GM18870 (cell line): Measurements from ENCODE around the gene CHD5.

Source experiments
- ATAC-seq: cut with Tn5 transposase; IDR thresholded peaks from one replicate; pipeline ENCODE4 v1.9.1; 2021; ENCODE audit warnings: moderate library complexity; ENCODE audit not compliant: unreplicated experiment

The CHD5 gene

DNA sequence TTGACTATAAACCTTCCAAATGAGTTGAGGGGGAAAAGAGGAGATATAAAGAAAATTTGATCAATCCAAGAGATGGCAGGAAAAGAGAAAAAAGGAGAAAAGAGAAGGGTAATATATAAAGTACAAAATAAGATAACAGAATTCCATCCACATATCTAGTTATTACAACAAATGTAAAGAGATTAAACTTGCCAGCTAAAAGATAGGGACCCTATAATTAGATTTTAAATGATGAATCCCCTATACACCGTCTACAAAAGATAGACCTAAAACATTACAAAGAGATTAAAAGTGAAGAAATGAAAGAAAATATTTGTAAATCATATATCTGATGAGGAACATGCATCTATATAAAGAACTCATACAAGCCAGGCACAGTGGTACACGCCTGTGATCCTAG lies 63.1 kb downstream of the CHD5 start:
- no peak for ATAC-seq

DNA sequence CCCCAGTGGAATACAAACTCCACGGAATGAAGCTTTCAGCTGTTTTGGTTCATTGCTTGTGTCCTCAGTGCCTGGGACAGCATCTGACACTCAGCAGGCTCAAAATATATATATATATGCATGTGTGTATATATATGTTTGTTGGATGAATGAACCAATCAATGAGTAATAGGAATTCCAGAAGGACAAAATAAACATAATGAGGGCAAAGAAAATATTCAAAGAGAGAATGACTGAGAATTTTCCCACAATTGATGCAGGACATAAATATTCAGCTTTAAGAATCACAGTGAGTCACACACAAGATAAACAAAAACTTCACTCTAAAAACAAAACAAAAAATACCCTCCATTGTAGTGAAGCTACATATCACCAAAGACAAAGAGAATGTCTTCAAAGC lies 64.0 kb downstream of the CHD5 start:
- no peak for ATAC-seq

DNA sequence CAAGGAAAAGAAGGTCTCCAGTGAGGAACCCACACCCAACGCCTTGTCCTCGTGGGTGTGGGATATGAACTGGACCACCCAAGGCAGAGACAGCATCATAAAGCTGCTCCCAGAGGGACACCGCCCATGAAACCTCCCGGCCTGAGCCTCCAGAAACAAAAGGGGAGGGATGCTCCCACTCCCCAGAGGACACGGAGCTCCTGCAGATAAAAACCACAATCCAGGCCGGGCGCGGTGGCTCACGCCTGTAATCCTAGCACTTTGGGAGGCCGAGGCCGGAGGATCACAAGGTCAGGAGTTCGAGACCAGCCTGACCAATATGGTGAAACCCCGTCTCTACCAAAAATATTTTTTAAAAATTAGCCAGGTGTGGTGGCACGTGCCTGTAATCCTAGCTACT lies 66.4 kb downstream of the CHD5 start:
- ATAC-seq, result no peak

DNA sequence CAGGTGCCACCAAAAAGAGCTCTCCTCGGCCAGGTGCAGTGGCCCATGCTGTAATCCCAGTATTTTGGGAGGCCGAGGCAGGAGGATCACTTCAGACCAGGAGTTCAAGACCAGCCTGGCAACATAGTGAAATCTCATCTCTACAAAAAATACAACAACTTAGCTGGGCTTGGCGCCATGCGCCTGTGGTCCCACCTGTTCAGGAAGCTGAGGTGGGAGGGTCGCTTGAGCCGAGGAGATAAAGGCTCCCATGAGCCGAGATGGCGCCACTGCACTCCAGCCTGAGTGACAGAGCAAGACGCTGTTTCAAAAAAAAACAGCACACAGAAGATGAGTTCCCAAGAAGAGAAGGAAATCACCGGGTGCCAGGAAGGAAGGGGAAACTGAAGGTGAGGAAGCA lies 67.0 kb downstream of the CHD5 start:
- ATAC-seq, result no peak

DNA sequence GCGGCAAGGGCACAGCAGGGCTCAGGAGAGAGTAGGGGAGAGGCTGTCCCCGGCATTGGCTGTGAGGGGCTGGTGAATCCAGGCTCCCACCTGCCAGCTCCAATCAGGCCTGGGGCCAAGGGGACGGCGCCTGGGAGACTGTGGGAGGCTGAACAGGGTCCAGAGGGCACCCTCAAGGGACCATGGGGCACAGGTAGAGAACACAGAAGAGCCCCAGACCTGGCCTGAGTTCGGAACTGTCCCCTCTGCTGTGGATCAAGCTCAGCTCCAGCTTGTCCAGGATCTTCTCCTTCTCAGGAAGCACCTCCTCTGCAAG lies 67.5 kb downstream of the CHD5 start:
- no peak for ATAC-seq

DNA sequence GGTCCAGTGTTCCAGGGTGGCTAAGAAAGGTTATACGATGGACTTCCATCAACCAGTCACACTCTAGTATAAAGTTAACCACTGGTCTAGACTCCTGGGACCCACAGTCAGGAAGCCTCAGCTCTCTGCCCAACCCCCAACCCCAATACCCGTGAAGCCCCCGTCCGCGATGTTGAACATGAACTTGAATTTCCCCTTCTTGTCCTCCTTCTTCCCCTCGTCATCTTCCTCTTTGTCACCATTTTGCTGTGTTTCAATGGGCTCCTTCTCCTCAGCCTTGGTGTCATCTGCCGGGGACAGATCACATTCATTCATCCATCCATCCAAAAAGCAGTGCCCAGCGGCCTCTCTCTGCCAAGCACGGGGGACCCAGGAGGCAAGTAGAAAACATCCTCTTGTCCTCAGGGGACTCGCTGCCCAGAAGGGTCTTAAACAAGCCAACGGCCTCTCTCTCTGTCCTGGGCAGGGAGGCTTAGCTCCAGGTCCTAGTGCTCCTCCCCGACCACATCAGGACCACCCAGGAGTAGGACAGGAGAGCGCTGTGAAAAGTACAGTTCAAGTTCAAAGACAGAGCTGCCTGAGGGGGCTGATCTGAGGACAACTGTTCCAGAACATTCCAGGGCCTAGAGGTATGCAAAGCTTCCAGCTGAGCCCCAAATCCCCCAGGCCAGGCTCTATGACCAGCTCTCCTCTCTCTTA lies 68.0 kb downstream of the CHD5 start:
- no peak for ATAC-seq

DNA sequence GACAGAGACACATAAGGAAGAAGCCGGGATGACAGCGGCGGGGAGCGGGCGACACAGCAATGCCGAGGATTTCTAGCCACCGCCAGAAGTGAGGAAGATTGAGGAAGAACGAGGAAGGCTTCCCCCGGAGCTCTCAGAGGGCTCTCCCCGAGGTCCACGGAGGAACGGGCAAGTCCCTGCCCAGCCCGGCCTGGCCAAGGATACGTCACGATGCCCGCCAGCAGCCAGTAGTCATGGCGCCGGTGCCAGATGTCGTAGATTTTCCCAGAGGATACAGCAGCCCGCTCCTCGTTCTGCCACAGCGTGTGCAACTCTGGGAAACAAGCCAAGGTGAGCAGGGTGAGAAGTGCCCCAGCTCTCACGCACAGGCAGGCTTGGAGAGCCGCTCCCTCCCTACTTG lies 68.5 kb downstream of the CHD5 start:
- no peak for ATAC-seq

DNA sequence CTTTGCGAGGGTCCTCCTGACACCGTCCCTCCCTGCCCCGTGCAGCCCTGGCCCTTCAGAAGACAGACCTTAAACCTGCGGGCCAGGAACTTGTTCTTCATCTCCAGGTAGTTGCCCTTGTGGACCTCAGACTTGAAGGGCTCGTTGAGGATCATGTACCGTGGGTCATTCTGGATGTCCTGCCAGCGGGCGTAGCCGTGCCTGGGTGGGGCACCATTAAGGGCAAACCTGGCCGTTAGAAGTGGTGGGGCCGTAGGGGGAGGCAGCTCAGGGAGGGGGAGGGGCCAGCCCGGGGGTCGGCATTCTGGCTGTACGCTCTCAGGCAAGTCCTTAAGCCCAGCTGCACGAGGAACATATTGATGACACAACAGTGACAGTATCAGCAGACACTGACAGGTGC lies 69.8 kb downstream of the CHD5 start:
- no peak for ATAC-seq

DNA sequence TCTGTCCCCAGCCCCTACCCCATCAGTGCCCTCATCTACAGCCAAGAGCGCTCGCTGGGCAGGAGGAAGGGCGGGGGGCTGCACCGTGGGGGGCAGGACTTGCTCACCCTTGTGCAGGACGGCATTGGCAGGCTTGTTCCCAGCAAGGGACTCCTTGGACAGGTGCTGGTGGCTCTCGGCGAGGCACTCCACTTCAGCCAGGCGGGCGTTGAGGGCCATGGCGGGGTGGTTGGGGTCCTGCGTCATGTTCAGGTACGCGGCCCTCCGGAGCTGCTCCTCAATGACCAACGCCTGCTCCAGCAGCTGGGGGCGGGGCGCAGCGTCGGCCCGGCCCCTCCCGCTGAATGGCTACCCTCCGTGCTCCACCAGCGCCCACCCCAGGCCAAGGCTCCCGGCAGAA lies 70.4 kb downstream of the CHD5 start:
- ATAC-seq, result no peak

DNA sequence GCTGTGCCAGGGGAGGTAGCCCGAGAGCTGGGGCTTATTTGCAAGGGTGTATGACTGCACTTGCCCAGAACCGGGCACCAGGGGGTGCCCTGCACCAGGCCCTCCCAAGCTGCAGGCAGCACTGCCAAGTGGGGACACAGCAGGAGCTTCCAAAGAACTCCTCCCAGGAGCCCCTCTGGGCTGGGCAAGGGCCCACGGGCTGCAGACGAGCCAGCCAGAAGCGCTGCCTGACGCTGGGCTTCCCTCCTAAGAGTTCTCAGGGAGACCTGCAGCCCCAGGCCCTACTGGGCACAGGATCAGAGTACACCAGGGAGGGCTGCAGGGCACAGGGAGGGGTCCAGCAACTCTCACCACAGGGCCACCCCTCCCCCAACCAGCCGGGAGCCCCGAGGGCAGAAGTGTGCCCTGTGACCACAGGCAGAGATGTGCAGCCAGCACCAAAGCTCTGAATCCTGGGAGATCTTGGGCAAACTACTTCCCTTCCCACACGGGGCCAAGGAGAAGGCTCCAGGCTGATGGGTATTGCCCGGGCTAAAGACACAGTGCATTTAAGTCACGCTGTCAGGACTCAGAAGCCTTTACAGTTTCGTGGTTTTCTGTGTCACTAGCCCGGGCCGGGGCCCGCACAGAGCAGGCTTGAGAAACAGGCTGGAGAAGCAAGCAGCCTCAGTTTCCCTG lies 71.0 kb downstream of the CHD5 start:
- no peak for ATAC-seq

DNA sequence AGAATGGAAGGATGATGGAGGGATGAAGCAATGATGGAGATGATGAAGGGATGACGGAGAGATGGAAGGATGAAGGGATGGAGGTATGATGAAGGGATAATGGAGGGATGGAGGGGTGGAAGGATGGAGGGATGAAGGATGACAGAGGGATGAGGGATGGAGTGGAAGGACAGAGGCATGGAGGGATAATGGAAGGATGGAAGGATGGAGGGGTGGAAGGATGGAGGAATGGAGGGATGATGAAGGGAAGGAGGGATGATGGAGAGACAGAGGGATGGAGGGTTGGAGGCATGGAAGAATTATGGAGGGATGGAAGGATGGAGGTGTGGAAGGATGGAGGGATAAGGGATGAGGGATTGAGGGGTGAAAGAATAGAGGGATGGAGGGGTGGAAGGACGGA lies 71.6 kb downstream of the CHD5 start:
- ATAC-seq, result no peak

DNA sequence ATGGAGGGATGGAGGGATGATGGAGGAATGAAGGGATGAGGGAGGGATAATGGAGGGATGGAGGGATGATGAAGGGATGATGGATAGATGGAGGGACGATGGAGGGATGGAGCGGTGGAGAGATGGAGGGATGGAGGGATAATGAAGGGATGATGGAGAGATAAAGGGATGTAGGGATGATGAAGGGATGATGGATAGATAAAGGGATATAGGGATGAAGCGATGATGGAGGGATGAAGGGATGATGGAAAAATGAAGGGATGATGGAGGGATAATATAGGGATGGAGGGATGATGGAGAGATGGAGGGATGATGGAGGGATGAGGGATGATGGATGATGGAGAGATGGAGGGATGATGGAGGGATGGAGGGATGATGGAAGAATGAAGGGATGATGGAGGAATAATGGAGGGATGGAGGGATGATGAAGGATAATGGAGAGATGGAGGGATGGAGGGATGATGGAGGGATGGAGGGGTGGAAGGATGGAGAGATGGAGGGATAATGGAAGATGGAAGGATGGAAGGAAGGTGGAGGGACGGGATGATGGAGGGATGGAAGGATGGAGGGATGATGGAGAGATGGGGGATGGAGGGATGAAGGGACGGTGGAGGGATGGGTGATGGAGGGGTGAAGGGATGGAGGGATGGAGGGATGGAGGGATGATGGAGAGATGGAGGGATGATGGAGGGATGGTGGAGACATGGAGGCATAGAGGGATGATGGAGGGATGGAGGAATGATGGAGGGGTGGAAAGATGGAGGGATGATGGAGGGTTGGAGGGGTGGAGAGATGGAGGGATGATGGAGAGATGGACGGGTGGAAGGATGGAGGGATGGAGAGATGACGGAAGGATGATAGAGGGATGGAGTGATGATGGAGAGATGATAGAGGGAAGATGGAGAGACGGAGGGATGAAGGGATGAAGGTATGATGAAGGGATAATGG lies 72.4 kb downstream of the CHD5 start:
- ATAC-seq, result no peak

DNA sequence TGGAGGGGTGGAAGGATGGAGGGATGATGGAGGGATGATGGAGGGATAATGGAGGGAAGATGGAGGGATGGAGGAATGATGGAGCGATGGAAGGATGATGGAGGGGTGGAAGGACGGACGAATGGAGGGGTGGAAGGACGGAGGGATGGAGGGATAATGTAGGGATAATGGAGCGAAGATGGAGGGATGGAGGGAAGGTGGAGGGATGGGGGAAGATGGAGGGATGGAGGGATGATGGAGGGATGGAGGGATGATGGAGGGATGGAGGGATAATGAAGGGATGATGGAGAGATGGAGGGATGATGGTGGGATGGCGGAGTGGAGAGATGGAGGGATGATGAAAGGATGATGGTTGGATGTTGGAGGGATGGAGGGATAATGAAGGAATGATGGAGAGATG lies 73.1 kb downstream of the CHD5 start:
- ATAC-seq, result no peak

DNA sequence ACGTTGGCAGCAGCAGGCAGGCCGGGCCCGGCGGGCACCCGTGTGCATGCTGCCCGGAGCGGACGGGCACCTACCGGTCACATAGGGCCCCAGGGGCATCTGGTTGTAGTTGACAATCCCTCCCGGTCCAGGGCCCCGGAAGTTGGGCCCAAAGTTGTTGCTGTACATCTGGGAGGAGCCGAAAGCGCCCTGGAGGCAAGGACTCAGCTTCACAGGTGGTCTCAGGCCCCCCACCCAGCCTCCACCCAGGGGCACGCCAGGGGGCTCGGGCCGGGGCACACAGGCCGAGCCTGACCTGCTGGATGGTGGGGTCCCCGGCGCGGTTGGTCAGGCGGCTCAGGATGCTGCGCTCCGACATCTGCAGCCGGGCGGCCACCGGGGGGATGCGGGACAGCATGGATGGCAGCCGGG lies 73.8 kb downstream of the CHD5 start:
- ATAC-seq, result no peak

DNA sequence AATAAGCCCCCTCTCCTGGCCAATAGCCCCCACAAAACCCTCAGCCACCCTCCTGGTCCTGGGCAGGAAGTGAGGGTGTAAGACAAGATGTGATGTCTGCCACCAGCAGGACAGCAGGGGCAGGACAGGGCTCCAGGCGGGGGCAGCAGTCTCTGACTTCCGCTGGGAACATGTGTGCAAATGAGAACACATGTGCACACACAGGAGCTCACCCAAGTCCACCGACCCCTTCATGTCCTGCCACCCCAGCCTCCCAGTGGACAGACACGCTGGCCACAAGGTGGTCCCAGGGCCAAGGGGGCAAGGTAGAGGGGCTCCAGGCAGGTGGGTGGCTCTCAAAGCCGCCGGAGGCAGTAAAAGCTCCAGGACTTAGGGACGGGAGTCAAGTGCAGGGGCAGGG lies 74.4 kb downstream of the CHD5 start:
- ATAC-seq, result no peak

DNA sequence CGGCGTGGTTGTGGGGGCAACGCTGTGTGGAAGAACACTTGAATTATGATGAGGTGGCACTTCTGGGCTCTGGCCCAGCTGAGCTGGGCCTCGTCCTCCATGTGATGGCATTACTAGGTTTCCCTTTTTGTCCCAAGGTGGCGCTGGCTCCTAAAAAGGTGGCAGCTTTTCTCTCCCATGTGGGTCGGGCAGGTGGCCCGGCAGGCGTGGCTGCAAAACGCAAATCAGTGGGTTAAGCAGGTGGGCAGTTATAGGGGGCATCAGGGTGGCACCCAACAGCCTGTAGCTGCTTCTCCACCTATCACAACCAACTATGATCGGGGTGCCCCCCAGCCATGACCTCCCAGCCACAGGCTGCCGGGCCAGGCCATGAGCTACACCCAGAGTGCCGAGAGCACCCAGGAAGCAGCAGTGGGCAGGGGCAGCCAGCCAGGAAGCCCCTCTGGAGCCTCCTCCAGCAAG lies 74.9 kb downstream of the CHD5 start:
- ATAC-seq, result no peak

DNA sequence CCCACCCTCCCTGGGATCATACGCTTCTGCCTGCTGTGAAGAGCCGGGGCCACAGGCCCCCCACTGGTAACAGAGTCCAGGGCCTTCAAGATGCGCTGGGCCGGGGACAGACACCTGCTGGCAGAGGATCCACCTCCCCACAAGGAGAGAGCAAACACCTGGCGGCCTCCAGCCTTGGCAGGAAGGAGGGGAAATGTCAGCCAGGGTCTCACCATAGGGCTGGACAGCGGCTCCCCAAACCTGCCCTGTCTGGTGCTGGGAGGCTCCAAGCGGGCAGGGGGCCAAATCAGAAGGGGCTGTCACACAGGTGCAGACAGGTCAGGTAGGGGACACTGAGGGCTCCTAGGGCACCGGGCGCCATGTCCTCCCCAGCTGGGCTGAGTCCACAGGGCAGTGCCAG lies 75.5 kb downstream of the CHD5 start:
- ATAC-seq, result no peak

DNA sequence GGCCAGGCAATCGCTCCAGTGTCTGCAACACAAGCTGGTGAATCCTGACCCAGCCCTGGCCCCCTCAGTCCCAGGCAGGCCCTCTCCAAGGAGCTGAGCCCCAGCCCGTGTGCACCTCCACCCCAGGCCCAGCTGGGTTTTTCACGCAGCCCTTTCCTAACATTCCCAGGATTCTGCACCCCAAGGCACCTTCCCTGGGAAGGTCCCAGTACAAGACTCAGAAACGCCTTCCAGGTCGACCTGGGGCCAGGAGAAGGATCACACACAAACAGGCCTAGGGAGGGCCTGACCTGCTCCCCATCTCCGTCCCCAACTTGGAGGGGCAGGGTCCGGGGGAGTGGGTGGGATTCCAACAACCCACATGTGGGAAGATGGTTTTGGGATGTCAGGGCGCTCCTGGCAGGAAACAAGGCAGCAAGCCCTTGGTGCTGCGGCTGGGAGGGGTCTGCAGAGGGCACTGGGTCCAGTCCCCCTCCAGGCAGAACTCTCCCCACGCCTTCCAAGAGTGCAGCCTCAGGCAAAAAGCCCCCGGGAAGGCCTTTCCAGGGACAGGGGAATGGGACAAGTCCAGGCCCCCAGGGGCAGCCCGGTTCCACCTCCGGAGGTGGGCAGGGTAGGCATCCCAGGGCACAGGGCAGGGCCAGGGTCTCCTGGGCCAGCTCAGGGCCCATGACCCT lies 76.1 kb downstream of the CHD5 start:
- no peak for ATAC-seq

DNA sequence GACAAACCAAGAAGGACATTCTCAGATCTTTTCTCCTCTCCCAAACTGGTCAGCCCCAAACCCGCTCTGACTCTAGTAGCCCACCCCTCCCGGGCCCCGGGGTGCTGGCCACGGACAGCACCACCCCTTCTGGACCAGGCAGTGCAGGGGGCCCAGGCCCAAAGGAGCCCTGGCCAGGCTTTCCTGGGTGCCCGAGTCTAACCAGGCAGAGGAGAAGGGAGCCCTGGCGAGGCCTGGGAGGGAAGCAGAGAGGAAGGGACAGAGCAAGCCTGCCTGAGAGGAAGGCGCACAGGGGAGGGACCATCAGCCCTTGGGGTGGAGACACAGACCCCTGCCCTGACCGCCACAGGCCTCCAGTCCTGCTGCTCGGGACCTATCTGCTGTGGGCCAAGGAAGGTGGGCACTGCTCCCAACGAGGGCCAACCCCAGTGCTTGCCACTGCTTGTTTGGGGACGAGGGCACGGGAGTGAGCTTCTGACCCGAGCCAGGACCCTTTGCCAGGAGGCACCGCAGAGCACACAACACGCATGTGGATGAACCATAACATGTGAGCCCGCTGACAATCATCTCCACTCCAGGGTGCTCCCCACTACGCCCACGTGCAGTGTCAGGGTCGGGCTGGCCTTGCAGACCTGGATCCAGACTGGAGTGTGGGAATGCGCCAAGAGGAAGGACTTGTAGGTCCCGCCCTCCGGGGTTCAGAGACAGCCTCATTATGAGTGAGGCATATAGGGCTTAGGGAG lies 76.8 kb downstream of the CHD5 start:
- ATAC-seq, result no peak

DNA sequence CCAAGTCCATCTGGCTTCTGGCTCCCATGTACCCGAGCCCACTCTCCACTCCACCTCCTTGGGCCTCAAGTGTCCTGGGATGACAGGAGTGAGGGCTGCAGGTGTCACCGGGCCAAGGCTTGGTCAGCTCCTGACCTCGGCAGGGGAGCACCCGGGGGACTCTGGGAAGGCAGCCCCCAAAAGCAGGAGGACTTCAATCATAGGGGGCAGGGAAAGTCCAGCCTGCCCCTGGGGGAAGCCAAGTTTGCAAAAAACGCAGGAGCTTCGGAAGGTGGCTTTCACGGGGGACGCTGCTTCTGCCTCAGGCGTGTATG lies 77.6 kb downstream of the CHD5 start:
- ATAC-seq, result no peak
